Right lobe of liver (tissue), 6 donors: ENCODE data around the gene SMIM35. TPM values are rescaled to one million over a fixed set of nuclear protein-coding genes. Genes with fewer than 3 reads are reported as not detected.

Experiments used
- ATAC-seq, 4 donors: fragments of 200-7000 bp; cut with Tn5 transposase; one replicate each; pipeline ENCODE4 v1.9.1; 2020; ENCODE audit warnings: mild to moderate bottlenecking in 4 of 4, moderate library complexity in 4 of 4
- DNase-seq, 3 donors: peaks; one replicate each; pipeline ENCODE4 v3.0.0-alpha.2; 2020
- H3K27ac ChIP-seq, 3 donors: fragments of 200-600 bp; one replicate each; pipeline ENCODE4 v1.8.0; 2022
- H3K27me3 ChIP-seq, 2 donors: fragments of 200-600 bp; one replicate each; pipeline ENCODE4 v1.8.0; 2022
- H3K36me3 ChIP-seq, 4 donors: fragments of 200-600 bp; sonication (generic) in 1 of 4; one replicate each; pipeline versions ENCODE4 v1.5.1 to v1.8.0; 2017 to 2022; ENCODE audit warnings: control low read depth in 1 of 4
- H3K4me1 ChIP-seq, 4 donors: fragments of 200-600 bp; sonication (generic) in 1 of 4; one replicate each; pipeline versions ENCODE4 v1.5.1 to v1.8.0; 2017 to 2022; ENCODE audit warnings: control low read depth in 1 of 4
- H3K4me3 ChIP-seq, 3 donors: fragments of 200-600 bp; one replicate each; pipeline ENCODE4 v1.8.0; 2022
- H3K9me3 ChIP-seq, 4 donors: fragments of 200-600 bp; sonication (generic) in 1 of 4; one replicate each; pipeline versions ENCODE4 v1.5.1 to v1.8.0; 2017 to 2022; ENCODE audit warnings: control low read depth in 1 of 4
- POLR2A ChIP-seq: fragments of 450-650 bp; IDR thresholded peaks from one replicate; pipeline ENCODE4 v1.6.1; 2017; ENCODE audit warnings: antibody characterized with exemption, mild to moderate bottlenecking
- whole genome bisulfite sequencing: methylation state at CpG from one replicate; pipeline ENCODE4 v1.1.6; 2018; ENCODE audit warnings: low coverage, low lambda C conversion rate; ENCODE audit not compliant: insufficient coverage; ENCODE audit errors: missing lambda C conversion rate; 5-methylcytosine and 5-hydroxymethylcytosine counted together
- intact Hi-C, 2 donors: fragments of 100-400 bp; cut with DNase I; formaldehyde crosslinking; loops; one replicate each; pipeline versions ENCODE4 v1.11.2 to v1.14.1; 2022
- total RNA-seq, 6 experiments: library from RNA; depleted of rRNA in 2 of 6; stranded (reverse); fragments of >200 nt in 2 of 6; fragmentation: NEBNext Ultra II Directional in 3 of 6; extraction: Animal tissue kit (Norgen Biotek cat#: 25700) in 3 of 6; gene quantifications; one replicate each; pipeline versions ENCODE4 v1.1.0 to v1.2.4, GENCODE V29; 2016 to 2023
- TF ChIP-seq, protein P1 (sequence below), 4 donors: fragments of 200-600 bp in 3 of 4; fragments of 450-650 bp in 1 of 4; IDR thresholded peaks; one replicate each; pipeline versions ENCODE4 v1.5.1 to v1.8.0; 2016 to 2022; ENCODE audit warnings: antibody characterized with exemption in 4 of 4, mild to moderate bottlenecking in 2 of 4
- donor health status: DM: no; HTN: yes; CAD: no.
- donor health status: DM: no; HTN: no; CAD: no.
- donor health status: DM: no; HTN: no; CAD: no.
- donor health status: DM: no; HTN: yes; CAD: no.
- donor health status: DM: no; HTN: yes; CAD: no.

The SMIM35 gene
- total RNA-seq, 6 experiments from 2014 or later: not detected

DNA sequence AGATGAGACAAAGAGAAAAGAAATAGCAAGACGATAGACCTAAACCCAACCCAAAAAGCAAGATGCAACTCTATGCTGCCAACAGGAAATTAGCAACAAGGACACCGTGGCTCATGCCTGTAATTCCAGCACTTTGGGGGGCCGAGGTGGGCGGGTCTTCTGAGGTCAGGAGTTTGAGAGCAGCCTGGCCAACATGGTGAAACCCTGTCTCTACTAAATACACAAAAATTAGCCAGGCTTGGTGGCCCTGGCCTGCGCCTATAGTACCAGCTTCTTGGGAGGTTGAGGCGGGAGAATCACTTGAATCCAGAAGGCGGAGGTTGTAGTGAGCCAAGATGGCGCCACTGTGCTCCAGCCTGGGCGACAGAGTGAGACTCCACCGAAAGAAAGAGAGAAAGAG lies 124.9 kb downstream of the SMIM35 start:
- intact Hi-C loops: no loop called here
- no peaks in the 10 kb centered on the region for H3K27me3 ChIP-seq
- H3K4me3 ChIP-seq: no peak overlapping the region
- ATAC-seq (no peak), DNase-seq (no peak)
- H3K27ac ChIP-seq: no peak overlapping the region
- H3K36me3 ChIP-seq: no peaks in the 10 kb centered on the region
- TF ChIP-seq POLR2A: no peak
- TF ChIP-seq, protein P1, sequence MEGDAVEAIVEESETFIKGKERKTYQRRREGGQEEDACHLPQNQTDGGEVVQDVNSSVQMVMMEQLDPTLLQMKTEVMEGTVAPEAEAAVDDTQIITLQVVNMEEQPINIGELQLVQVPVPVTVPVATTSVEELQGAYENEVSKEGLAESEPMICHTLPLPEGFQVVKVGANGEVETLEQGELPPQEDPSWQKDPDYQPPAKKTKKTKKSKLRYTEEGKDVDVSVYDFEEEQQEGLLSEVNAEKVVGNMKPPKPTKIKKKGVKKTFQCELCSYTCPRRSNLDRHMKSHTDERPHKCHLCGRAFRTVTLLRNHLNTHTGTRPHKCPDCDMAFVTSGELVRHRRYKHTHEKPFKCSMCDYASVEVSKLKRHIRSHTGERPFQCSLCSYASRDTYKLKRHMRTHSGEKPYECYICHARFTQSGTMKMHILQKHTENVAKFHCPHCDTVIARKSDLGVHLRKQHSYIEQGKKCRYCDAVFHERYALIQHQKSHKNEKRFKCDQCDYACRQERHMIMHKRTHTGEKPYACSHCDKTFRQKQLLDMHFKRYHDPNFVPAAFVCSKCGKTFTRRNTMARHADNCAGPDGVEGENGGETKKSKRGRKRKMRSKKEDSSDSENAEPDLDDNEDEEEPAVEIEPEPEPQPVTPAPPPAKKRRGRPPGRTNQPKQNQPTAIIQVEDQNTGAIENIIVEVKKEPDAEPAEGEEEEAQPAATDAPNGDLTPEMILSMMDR (IDR thresholded peaks at IDR 0.05): no peak
- no peaks in the 10 kb centered on the region for H3K4me1 ChIP-seq
- 70% methylated on average over 10 of the region's 10 CpGs for WGBS
- H3K9me3 ChIP-seq: no peaks in the 10 kb centered on the region

DNA sequence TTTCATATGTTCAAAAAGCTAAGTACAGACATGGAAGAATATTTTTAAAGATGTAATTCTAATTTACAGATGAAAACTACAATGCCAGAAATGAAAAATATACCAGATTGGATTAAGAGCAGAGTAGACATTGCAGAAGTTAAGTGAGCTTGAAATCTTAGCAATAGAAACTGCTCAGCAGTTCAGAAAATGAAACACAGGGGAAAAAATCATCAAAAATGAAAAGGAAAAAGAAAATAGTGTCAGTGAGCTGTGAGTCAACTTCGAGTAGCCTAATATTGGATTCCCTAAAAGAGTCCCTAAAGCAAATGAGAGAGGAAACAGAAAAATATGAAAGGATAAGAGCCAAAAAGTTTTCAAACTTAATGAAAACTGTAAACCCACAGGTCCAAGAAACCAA lies 126.4 kb downstream of the SMIM35 start:
- Histone ChIP-seq H3K27ac (no peak overlapping the region), H3K4me1 (no peaks in the 10 kb centered on the region), H3K9me3 (no peaks in the 10 kb centered on the region), H3K27me3 (no peaks in the 10 kb centered on the region), H3K4me3 (no peak overlapping the region), H3K36me3 (no peaks in the 10 kb centered on the region)
- TF ChIP-seq, protein P1 (IDR thresholded peaks at IDR 0.05): no peak
- TF ChIP-seq POLR2A: no peak
- intact Hi-C loops: no loop called here
- WGBS: 27% methylated on average over 1 of the region's 1 CpG
- no peak for DNase-seq
- ATAC-seq: no peak

DNA sequence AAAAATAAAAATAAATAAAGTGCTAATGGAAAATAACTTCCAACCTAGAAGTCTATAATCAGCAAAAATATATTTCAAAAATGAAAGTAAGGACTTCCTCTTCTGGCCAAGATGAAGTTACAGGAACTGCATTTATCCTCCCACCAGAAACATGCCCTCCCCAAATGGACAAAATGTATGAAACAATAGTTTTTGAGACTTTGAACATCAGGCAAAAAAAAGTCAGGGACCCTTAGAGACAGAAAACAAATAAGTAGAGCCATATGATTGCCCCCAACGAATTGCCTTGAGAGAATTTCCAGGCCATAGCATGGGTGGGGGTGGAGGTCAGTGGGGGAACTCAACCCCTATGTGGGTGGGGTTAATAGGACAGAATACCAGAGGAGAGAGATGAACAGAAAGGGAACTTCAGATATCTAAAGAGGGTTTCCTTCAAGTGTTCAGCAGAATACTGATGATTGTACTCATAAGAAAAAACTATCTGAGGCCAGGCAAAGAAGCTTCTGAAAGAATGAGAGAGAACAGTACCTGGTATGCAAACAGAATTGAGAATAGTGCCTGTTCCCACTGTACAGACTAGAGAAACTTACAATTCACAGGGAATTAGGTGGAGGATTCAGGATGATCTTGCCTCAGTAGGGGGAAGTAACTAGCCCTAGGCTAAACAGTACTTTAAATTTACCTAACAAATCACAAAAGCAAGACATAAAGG lies 127.2 kb downstream of the SMIM35 start:
- H3K27me3 ChIP-seq: no peaks in the 10 kb centered on the region
- DNase-seq (no peak), ATAC-seq (peak; percentile 30 to 63 (median 33))
- no peaks in the 10 kb centered on the region for H3K9me3 ChIP-seq
- no peak overlapping the region for H3K4me3 ChIP-seq
- 40% methylated on average over 1 of the region's 1 CpG for WGBS
- TF ChIP-seq, protein P1 (IDR thresholded peaks at IDR 0.05): no peak
- TF ChIP-seq POLR2A: no peak
- intact Hi-C loops: no loop called here
- H3K36me3 ChIP-seq: no peaks in the 10 kb centered on the region
- no peaks in the 10 kb centered on the region for H3K4me1 ChIP-seq
- peak overlapping the region in 1 of 3 donors; percentile 6 for H3K27ac ChIP-seq

- no peak overlapping the region for H3K27ac ChIP-seq
- DNase-seq (no peak), ATAC-seq (no peak)
- no peaks in the 10 kb centered on the region for H3K9me3 ChIP-seq
- H3K27me3 ChIP-seq: no peaks in the 10 kb centered on the region
- TF ChIP-seq, protein P1 (IDR thresholded peaks at IDR 0.05): no peak
- TF ChIP-seq POLR2A: no peak
- H3K36me3 ChIP-seq: no peaks in the 10 kb centered on the region
- intact Hi-C loops: no loop called here
- 65% methylated on average over 1 of the region's 1 CpG for WGBS
- no peak overlapping the region for H3K4me3 ChIP-seq
- H3K4me1 ChIP-seq: no peaks in the 10 kb centered on the region
Measured at GRCh38 chr11:117958949-117959348, 127.8 kb downstream of the SMIM35 start.

Other genes starting within 250 kb of the SMIM35 start
- gene FXYD6, start 210.3 kb downstream of the SMIM35 start, total RNA-seq: 10 to 100 TPM in 2 of 6 experiments, 1 to 10 TPM in 4; 4.9 to 14.4 (median 8.9) TPM
- under 1 TPM in 3 of 6 experiments, not detected in 3; 0.09 to 0.61 (median 0.12) TPM for gene TMPRSS13, start 157.6 kb downstream of the SMIM35 start, total RNA-seq
- 10 to 100 TPM in 2 of 6 experiments, 1 to 10 TPM in 4; 4.9 to 17.9 (median 7.4) TPM for gene IL10RA, start 100.6 kb downstream of the SMIM35 start, total RNA-seq
- gene TMPRSS4, start 9.9 kb downstream of the SMIM35 start, total RNA-seq: under 1 TPM in 2 of 6 experiments, not detected in 4; 0.35 to 0.51 TPM
- gene SCN4B, start 65.9 kb upstream of the SMIM35 start, total RNA-seq: under 1 TPM; 0.11 to 0.30 (median 0.23) TPM
- not detected for gene SCN2B, start 89.7 kb upstream of the SMIM35 start, total RNA-seq
- gene JAML, start 138.0 kb upstream of the SMIM35 start, total RNA-seq: 1 to 10 TPM; 1.5 to 9.1 (median 3.2) TPM
- 1 to 10 TPM; 2.7 to 9.3 (median 6.8) TPM for gene MPZL3, start 165.4 kb upstream of the SMIM35 start, total RNA-seq
- gene MPZL2, start 177.3 kb upstream of the SMIM35 start, total RNA-seq: 10 to 100 TPM; 13.0 to 32.4 (median 21.2) TPM
- 1 to 10 TPM in 2 of 6 experiments, under 1 TPM in 4; 0.55 to 1.5 (median 0.90) TPM for gene CD3E, start 217.8 kb upstream of the SMIM35 start, total RNA-seq